ENCODE results near the gene NSDHL. TPM values are rescaled to one million over a fixed set of nuclear protein-coding genes. Genes with fewer than 3 reads are reported as not detected.

NSDHL gene
- total and polyA plus RNA-seq, 2 of the 4 experiments (the other 2 are of a cell fraction) = 22.8 to 26.0 TPM

DNA sequence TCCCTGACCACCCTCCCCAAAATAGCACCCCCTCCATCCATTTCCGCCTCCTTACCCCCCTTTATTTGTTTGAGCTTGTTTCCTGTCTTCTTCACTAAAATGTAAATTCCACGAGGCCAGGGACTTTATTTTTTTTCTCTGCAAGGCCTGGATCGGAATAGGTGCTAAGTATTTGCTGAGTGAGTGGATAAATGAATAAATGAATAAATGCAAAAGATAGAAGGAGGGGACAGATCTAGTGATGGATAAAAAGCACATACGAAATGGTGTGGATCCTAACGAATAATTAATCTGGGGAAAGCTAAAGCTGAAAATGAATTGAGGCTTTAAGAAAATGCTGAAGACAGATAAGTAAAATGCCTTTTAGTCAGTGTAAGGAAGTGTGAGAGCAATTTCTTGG is 12.5 kb upstream of the NSDHL start:
- Histone ChIP-seq H3K27ac (ENCODE audit: insufficient read depth, low read length) (no peak overlapping the region), H4K5ac (ENCODE audit: low read depth, low read length) (no peak overlapping the region), H3K14ac (replicated peaks; ENCODE audit: low read depth, low read length) (no peak overlapping the region), H3K18ac (ENCODE audit: low read depth, low read length) (no peak overlapping the region), H3K9ac (ENCODE audit: low read depth, low read length) (no peak overlapping the region), H3K23ac (ENCODE audit: low read depth, low read length) (no peak overlapping the region), H3K27me3 (ENCODE audit: control insufficient read depth, insufficient read depth, low read length) (no peaks in the 10 kb centered on the region), H3K9me3 (ENCODE audit: control insufficient read depth, insufficient read depth, low read length) (no peaks in the 10 kb centered on the region), H3K79me1 (ENCODE audit: low read depth in 1 of 2, low read length in 2 of 2) (no peaks in the 10 kb centered on the region), H2BK120ac (ENCODE audit: low read depth, low read length) (no peak overlapping the region), H2AK9ac (replicated peaks; ENCODE audit: low read depth, low read length, poor library complexity) (no peak overlapping the region), H2BK20ac (ENCODE audit: low read depth, low read length) (no peak overlapping the region), H3K36me3 (ENCODE audit: control insufficient read depth, insufficient read depth, low read length) (no peaks in the 10 kb centered on the region), H3K56ac (ENCODE audit: extremely low read depth, insufficient read depth, low read length) (no peak overlapping the region), H3K9me1 (ENCODE audit: insufficient read depth, low read length) (no peaks in the 10 kb centered on the region), H4K8ac (ENCODE audit: low read depth in 2 of 2, low read length in 2 of 2) (no peak overlapping the region), H3K4me3 (ENCODE audit: insufficient read depth, low read depth, low read length) (no peak overlapping the region), H4K20me1 (ENCODE audit: insufficient read depth, low read length) (no peaks in the 10 kb centered on the region), H2BK5ac (ENCODE audit: low read depth, low read length, poor library complexity, severe bottlenecking) (no peak overlapping the region), H3K4me1 (ENCODE audit: control insufficient read depth, insufficient read depth, low read length) (peaks cover 4% of the 10 kb centered on the region; the same call in 1 of the 2 replicates), H2BK15ac (ENCODE audit: low read depth, low read length) (no peak overlapping the region), H2AFZ (replicated peaks; ENCODE audit: low read length, poor library complexity) (no peak overlapping the region), H3K4me2 (ENCODE audit: low read depth, low read length) (no peak overlapping the region), H2AK5ac (ENCODE audit: low read depth, low read length) (no peak overlapping the region), H4K91ac (ENCODE audit: insufficient read depth, low read depth, low read length) (no peak overlapping the region), H3K4ac (ENCODE audit: low read depth, low read length) (no peak overlapping the region)
- WGBS, 2 experiments (ENCODE audit: extremely low coverage in 2 of 2, insufficient read length in 1 of 2) = no CpG with 5 or more reads among the region's 5 CpGs
- in situ Hi-C loops (cut with MboI; ENCODE audit: low sequenced_read_pairs) = loop anchor here (25.0 kb wide), 1 partner anchor 1656 kb away; no protein-coding TSS in a partner anchor
- intact Hi-C loops (cut with micrococcal nuclease) = loop anchor here (5.0 kb wide), 1 partner anchor 176 kb away; no protein-coding TSS in a partner anchor
- dilution Hi-C loops (cut with HindIII; ENCODE audit: low sequenced_read_pairs, unreplicated experiment) = no loop called here
- no TSS peak for BruUV-seq (replicated peaks)
- POLR2A ChIA-PET (ENCODE audit: unreplicated experiment) = no interaction called here
- ATAC-seq (ENCODE audit: low read depth) = no peak
- CTCF ChIA-PET = no interaction called here
- DNase-seq = no peak
- TF ChIP-seq NFE2L2 (IDR thresholded peaks at IDR 0.05; ENCODE audit: low read depth, low read length) (no peak), CEBPB (IDR thresholded peaks at IDR 0.05; ENCODE audit: low read depth, low read length) (no peak), BHLHE40 (IDR thresholded peaks at IDR 0.05; ENCODE audit: low read depth, low read length) (no peak), MAFK (IDR thresholded peaks at IDR 0.05; ENCODE audit: low read depth, low read length) (no peak), RAD21 (IDR thresholded peaks at IDR 0.05; ENCODE audit: low read length) (no peak), POLR2A (IDR thresholded peaks at IDR 0.05; ENCODE audit: low read depth, low read length) (no peak), SMC3 (IDR thresholded peaks at IDR 0.05; ENCODE audit: low read depth, low read length) (no peak), CHD1 (IDR thresholded peaks at IDR 0.05; ENCODE audit: low read depth, low read length) (no peak)
- TF ChIP-seq, protein P1, sequence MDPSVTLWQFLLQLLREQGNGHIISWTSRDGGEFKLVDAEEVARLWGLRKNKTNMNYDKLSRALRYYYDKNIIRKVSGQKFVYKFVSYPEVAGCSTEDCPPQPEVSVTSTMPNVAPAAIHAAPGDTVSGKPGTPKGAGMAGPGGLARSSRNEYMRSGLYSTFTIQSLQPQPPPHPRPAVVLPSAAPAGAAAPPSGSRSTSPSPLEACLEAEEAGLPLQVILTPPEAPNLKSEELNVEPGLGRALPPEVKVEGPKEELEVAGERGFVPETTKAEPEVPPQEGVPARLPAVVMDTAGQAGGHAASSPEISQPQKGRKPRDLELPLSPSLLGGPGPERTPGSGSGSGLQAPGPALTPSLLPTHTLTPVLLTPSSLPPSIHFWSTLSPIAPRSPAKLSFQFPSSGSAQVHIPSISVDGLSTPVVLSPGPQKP (IDR thresholded peaks at IDR 0.05; ENCODE audit: borderline replicate concordance, low read depth, low read length) = no peak
- TF ChIP-seq, protein P2, sequence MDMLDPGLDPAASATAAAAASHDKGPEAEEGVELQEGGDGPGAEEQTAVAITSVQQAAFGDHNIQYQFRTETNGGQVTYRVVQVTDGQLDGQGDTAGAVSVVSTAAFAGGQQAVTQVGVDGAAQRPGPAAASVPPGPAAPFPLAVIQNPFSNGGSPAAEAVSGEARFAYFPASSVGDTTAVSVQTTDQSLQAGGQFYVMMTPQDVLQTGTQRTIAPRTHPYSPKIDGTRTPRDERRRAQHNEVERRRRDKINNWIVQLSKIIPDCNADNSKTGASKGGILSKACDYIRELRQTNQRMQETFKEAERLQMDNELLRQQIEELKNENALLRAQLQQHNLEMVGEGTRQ (IDR thresholded peaks at IDR 0.05; ENCODE audit: low read depth, low read length) = no peak
